PC-3 (cell line): Measurements from ENCODE around the gene AGER. TPM values are rescaled to one million over a fixed set of nuclear protein-coding genes. Genes with fewer than 3 reads are reported as not detected.

ENCODE experiments used
- ATAC-seq: fragments of 200-7000 bp; cut with Tn5 transposase; 2 replicates; pipeline ENCODE4 v1.9.1; 2020; ENCODE audit warnings: mild to moderate bottlenecking, moderate library complexity
- BruUV-seq: library from RNA; stranded (reverse); fragments of 400-500 nt; replicated peaks from 2 replicates; lab custom pipeline; 2021; lab: Mats Ljungman, UMichigan
- CTCF ChIA-PET: fragments of 300-600 bp; sonication (Branson Sonifier 250); formaldehyde crosslinking; loops from one replicate; lab custom pipeline; 2022; ENCODE audit warnings: antibody characterized with exemption; lab: Charles Lee
- POLR2A ChIA-PET: fragments of 300-600 bp; sonication (Branson Sonifier 250); formaldehyde crosslinking; loops from one replicate; lab custom pipeline; 2022; ENCODE audit warnings: antibody characterized with exemption; ENCODE audit not compliant: unreplicated experiment; lab: Charles Lee
- DNase-seq: peaks from one replicate; pipeline ENCODE4 v3.0.0-alpha.2; 2015
- H2AFZ ChIP-seq: fragments of 300-600 bp; sonication (generic); 2 replicates; pipeline ENCODE4 v1.6.0; 2016; ENCODE audit warnings: antibody characterized with exemption, low read length
- H3F3A ChIP-seq: fragments of 300-600 bp; sonication (generic); one replicate; pipeline ENCODE4 v1.6.0; 2017; ENCODE audit warnings: antibody characterized with exemption, low read length, control low read depth, mild to moderate bottlenecking; ENCODE audit not compliant: unreplicated experiment
- H3K27ac ChIP-seq: fragments of 300-600 bp; sonication (generic); 2 replicates; pipeline ENCODE4 v1.5.1; 2016; ENCODE audit warnings: mild to moderate bottlenecking, low read length
- H3K27me3 ChIP-seq: fragments of 300-600 bp; sonication (generic); 2 replicates; pipeline ENCODE4 v1.6.1; 2016; ENCODE audit warnings: low read length, mixed read lengths
- H3K36me3 ChIP-seq: fragments of 300-600 bp; sonication (generic); 2 replicates; pipeline ENCODE4 v1.6.1; 2016; ENCODE audit warnings: low read depth, mixed run types, low read length, mixed read lengths
- H3K4me1 ChIP-seq: fragments of 300-600 bp; sonication (generic); 2 replicates; pipeline ENCODE4 v1.5.1; 2016; ENCODE audit warnings: low read length; ENCODE audit not compliant: insufficient read depth
- H3K4me2 ChIP-seq: fragments of 300-600 bp; sonication (generic); 2 replicates; pipeline ENCODE4 v1.6.0; 2016; ENCODE audit warnings: low read length
- H3K4me3 ChIP-seq: fragments of 300-600 bp; sonication (generic); 2 replicates; pipeline ENCODE4 v1.5.1; 2016; ENCODE audit warnings: mild to moderate bottlenecking, low read length, mixed read lengths
- H3K79me2 ChIP-seq: fragments of 300-600 bp; sonication (generic); 2 replicates; pipeline ENCODE4 v1.6.1; 2017; ENCODE audit warnings: low read length, mixed read lengths
- H3K9ac ChIP-seq: fragments of 300-600 bp; sonication (generic); 2 replicates; pipeline ENCODE4 v1.6.0; 2016; ENCODE audit warnings: mild to moderate bottlenecking, low read length
- H3K9me2 ChIP-seq: fragments of 300-600 bp; sonication (generic); replicated peaks from 2 replicates; pipeline ENCODE4 v1.6.1; 2016; ENCODE audit warnings: mixed run types, low read length, mixed read lengths
- H3K9me3 ChIP-seq: fragments of 300-600 bp; sonication (generic); 2 replicates; pipeline ENCODE4 v1.6.1; 2016; ENCODE audit warnings: low read length, mixed read lengths
- H4K20me1 ChIP-seq: fragments of 300-600 bp; sonication (generic); 2 replicates; pipeline ENCODE4 v1.6.1; 2016; ENCODE audit warnings: low read length, mixed read lengths
- CTCF ChIP-seq: fragments of 300-600 bp; sonication (generic); conservative IDR thresholded peaks from 2 replicates; pipeline ENCODE4 v1.5.1; 2017; ENCODE audit warnings: antibody characterized with exemption, low read depth, mild to moderate bottlenecking, low read length
- EZH2 ChIP-seq: fragments of 300-600 bp; sonication (generic); IDR thresholded peaks from one replicate; pipeline ENCODE4 v1.6.1; 2017; ENCODE audit warnings: antibody characterized with exemption, mild to moderate bottlenecking, low read length; ENCODE audit not compliant: unreplicated experiment
- EZH2phosphoT487 ChIP-seq: fragments of 300-600 bp; sonication (generic); IDR thresholded peaks from 2 replicates; pipeline ENCODE4 v1.6.1; 2018; ENCODE audit warnings: mild to moderate bottlenecking, antibody characterized with exemption, low read length, borderline replicate concordance
- intact Hi-C: fragments of 100-400 bp; cut with micrococcal nuclease; formaldehyde crosslinking; loops from 2 replicates; pipeline ENCODE4 v1.9.0; 2023
- total RNA-seq: library from RNA; depleted of rRNA; stranded (reverse); fragments of >200 nt; gene quantifications from 2 replicates; pipeline ENCODE4 v1.2.3, GENCODE V29; 2014

Gene AGER
- total RNA-seq, 1 experiment from 2014 or later: 2.0 TPM

- no peak overlapping the region for H3K4me2 ChIP-seq
- H3K9me3 ChIP-seq: no peaks in the 10 kb centered on the region
- ATAC-seq (no peak), DNase-seq (no peak)
- no peak overlapping the region for H3K4me3 ChIP-seq
- ChIA-PET CTCF (no interaction called here), POLR2A (no interaction called here)
- no peaks in the 10 kb centered on the region for H3K36me3 ChIP-seq
- no peaks in the 10 kb centered on the region for H3K9me2 ChIP-seq
- peaks cover 27% of the 10 kb centered on the region for H3K27me3 ChIP-seq
- no peaks in the 10 kb centered on the region for H3F3A ChIP-seq
- no peak for TF ChIP-seq EZH2phosphoT487
- no peak overlapping the region for H3K27ac ChIP-seq
- H3K79me2 ChIP-seq: no peaks in the 10 kb centered on the region
- no peak overlapping the region for H2AFZ ChIP-seq
- no peaks in the 10 kb centered on the region for H4K20me1 ChIP-seq
- intact Hi-C loops: no loop called here
- no peak overlapping the region for H3K9ac ChIP-seq
- H3K4me1 ChIP-seq: no peaks in the 10 kb centered on the region
- no TSS peak for BruUV-seq
Measured at GRCh38 chr6:32216285-32216684, 32.2 kb upstream of the AGER start.

- Histone ChIP-seq H3K9me2 (no peaks in the 10 kb centered on the region), H3K27me3 (peaks cover 21% of the 10 kb centered on the region), H3K9me3 (no peaks in the 10 kb centered on the region), H3K79me2 (no peaks in the 10 kb centered on the region), H3K4me1 (no peaks in the 10 kb centered on the region), H3K9ac (no peak overlapping the region), H4K20me1 (no peaks in the 10 kb centered on the region), H3K4me2 (no peak overlapping the region), H2AFZ (no peak overlapping the region), H3K4me3 (no peak overlapping the region), H3K27ac (no peak overlapping the region), H3K36me3 (no peaks in the 10 kb centered on the region), H3F3A (no peaks in the 10 kb centered on the region)
- intact Hi-C loops: no loop called here
- ChIA-PET CTCF (no interaction called here), POLR2A (no interaction called here)
- DNase-seq: no peak
- ATAC-seq: no peak
- TF ChIP-seq EZH2phosphoT487 (no peak), CTCF (no peak), EZH2 (no peak)
- BruUV-seq: no TSS peak
Measured at GRCh38 chr6:32215617-32216016, 31.6 kb upstream of the AGER start.

GRCh38 chr6:32214126-32214525, 30.1 kb upstream of the AGER start:
- Histone ChIP-seq H3K27me3 (peaks cover 21% of the 10 kb centered on the region), H3K27ac (no peak overlapping the region), H3K9me3 (no peaks in the 10 kb centered on the region), H3F3A (no peaks in the 10 kb centered on the region), H3K79me2 (no peaks in the 10 kb centered on the region), H3K4me1 (no peaks in the 10 kb centered on the region), H3K9me2 (no peaks in the 10 kb centered on the region), H2AFZ (no peak overlapping the region), H3K9ac (no peak overlapping the region), H3K4me2 (no peak overlapping the region), H4K20me1 (no peaks in the 10 kb centered on the region), H3K36me3 (no peaks in the 10 kb centered on the region), H3K4me3 (no peak overlapping the region)
- TF ChIP-seq EZH2 (no peak), CTCF (no peak), EZH2phosphoT487 (no peak)
- CTCF ChIA-PET: no interaction called here
- DNase-seq: no peak
- POLR2A ChIA-PET: no interaction called here
- intact Hi-C loops: no loop called here
- ATAC-seq: no peak
- BruUV-seq: no TSS peak
